OCI-LY1 (cell line): ENCODE measurements around the gene CUX1.
"Not testable (repeated sequence)": the region's sequence is repeated elsewhere in the genome, so short reads cannot be mapped to it uniquely, and the experiment has no call there.

Experiments used
- H2AFZ ChIP-seq: fragments of 200-600 bp; sonication (generic), shearing (Covaris generic); 2 replicates; pipeline ENCODE4 v1.6.0; 2014; ENCODE audit warnings: antibody characterized with exemption, mild to moderate bottlenecking, low read length
- H3F3A ChIP-seq: fragments of 200-600 bp; sonication (generic), shearing (Covaris generic); 2 replicates; pipeline ENCODE4 v1.6.0; 2014; ENCODE audit warnings: mild to moderate bottlenecking, antibody characterized with exemption, low read length, moderate library complexity; ENCODE audit not compliant: insufficient read depth
- H3K27ac ChIP-seq: fragments of 200-600 bp; sonication (generic); 2 replicates; pipeline ENCODE4 v1.5.1; 2014; ENCODE audit warnings: low read length, mixed run types, mild to moderate bottlenecking, low read depth; ENCODE audit not compliant: poor library complexity, severe bottlenecking
- H3K27me3 ChIP-seq: fragments of 200-600 bp; sonication (generic); 2 replicates; pipeline ENCODE4 v1.6.0; 2014; ENCODE audit warnings: antibody characterized with exemption, mild to moderate bottlenecking, low read length, moderate library complexity; ENCODE audit not compliant: insufficient read depth
- H3K36me3 ChIP-seq: fragments of 200-600 bp; sonication (generic); 2 replicates; pipeline ENCODE4 v1.6.1; 2014; ENCODE audit warnings: mild to moderate bottlenecking, antibody characterized with exemption, low read length, moderate library complexity, mixed read lengths; ENCODE audit not compliant: insufficient read depth
- H3K4me1 ChIP-seq: fragments of 200-600 bp; sonication (generic); 2 replicates; pipeline ENCODE4 v1.5.1; 2014; ENCODE audit warnings: mild to moderate bottlenecking, low read length, moderate library complexity; ENCODE audit not compliant: insufficient read depth, severe bottlenecking
- H3K4me2 ChIP-seq: fragments of 200-600 bp; sonication (generic), shearing (Covaris generic); 2 replicates; pipeline ENCODE4 v1.6.1; 2014; ENCODE audit warnings: low read length
- H3K4me3 ChIP-seq: fragments of 200-600 bp; sonication (generic); 2 replicates; pipeline ENCODE4 v1.5.1; 2014; ENCODE audit warnings: low read length, low read depth, mild to moderate bottlenecking, mixed read lengths; ENCODE audit not compliant: poor library complexity, severe bottlenecking
- H3K79me2 ChIP-seq: fragments of 200-600 bp; shearing (Covaris generic); 2 replicates; pipeline ENCODE4 v1.6.1; 2016; ENCODE audit warnings: mixed run types, low read length, mixed read lengths; ENCODE audit not compliant: insufficient read depth
- H3K9ac ChIP-seq: fragments of 200-600 bp; sonication (generic), shearing (Covaris generic); 2 replicates; pipeline ENCODE4 v1.6.1; 2014; ENCODE audit warnings: mild to moderate bottlenecking, low read length, mixed read lengths
- H3K9me2 ChIP-seq: fragments of 200-600 bp; sonication (generic), shearing (Covaris generic); 2 replicates; pipeline ENCODE4 v1.6.1; 2014; ENCODE audit warnings: low read depth, mild to moderate bottlenecking, low read length, mixed read lengths
- H3K9me3 ChIP-seq: fragments of 200-600 bp; shearing (Covaris generic); 2 replicates; pipeline ENCODE4 v1.6.1; 2014; ENCODE audit warnings: low read length, mixed read lengths
- H4K20me1 ChIP-seq: fragments of 200-600 bp; sonication (generic), shearing (Covaris generic); 2 replicates; pipeline ENCODE4 v1.6.0; 2016; ENCODE audit warnings: mild to moderate bottlenecking, low read length; ENCODE audit not compliant: insufficient read depth
- CTCF ChIP-seq: fragments of 200-600 bp; sonication (generic), shearing (Covaris generic); IDR thresholded peaks from 2 replicates; pipeline ENCODE4 v1.5.1; 2017; ENCODE audit warnings: mild to moderate bottlenecking, antibody characterized with exemption, low read length, moderate library complexity, mixed read lengths
- EZH2 ChIP-seq: fragments of 200-600 bp; sonication (generic), shearing (Covaris generic); IDR thresholded peaks from 2 replicates; pipeline ENCODE4 v1.8.0; 2017; ENCODE audit warnings: borderline replicate concordance, mixed run types, mild to moderate bottlenecking, antibody characterized with exemption, low read length, moderate library complexity, mixed read lengths

CUX1 gene

GRCh38 chr7:101829821-101830220, 12.4 kb downstream of the CUX1 start:
- Histone ChIP-seq H3K27ac (no peak overlapping the region), H3K9ac (no peak overlapping the region), H3K9me2 (no peaks in the 10 kb centered on the region), H4K20me1 (no peaks in the 10 kb centered on the region), H3K4me2 (no peak overlapping the region), H3K4me3 (no peak overlapping the region), H3K36me3 (peaks cover 71% of the 10 kb centered on the region), H3F3A (no peaks in the 10 kb centered on the region), H3K27me3 (no peaks in the 10 kb centered on the region), H3K4me1 (peaks cover 67% of the 10 kb centered on the region), H3K79me2 (peaks cover 100% of the 10 kb centered on the region), H3K9me3 (no peaks in the 10 kb centered on the region), H2AFZ (no peak overlapping the region)
- no peak for TF ChIP-seq CTCF
- TF ChIP-seq EZH2 = no peak

GRCh38 chr7:101831396-101831795, 14.0 kb downstream of the CUX1 start:
- peaks cover 65% of the 10 kb centered on the region for H3K4me1 ChIP-seq
- H3K4me2 ChIP-seq, H3K9me2 ChIP-seq, H2AFZ ChIP-seq, H3K27ac ChIP-seq, H4K20me1 ChIP-seq, H3K9ac ChIP-seq, H3F3A ChIP-seq, H3K9me3 ChIP-seq, H3K27me3 ChIP-seq, H3K4me3 ChIP-seq: not testable (repeated sequence)
- peaks cover 67% of the 10 kb centered on the region for H3K36me3 ChIP-seq
- H3K79me2 ChIP-seq = peaks cover 100% of the 10 kb centered on the region

- H3K4me2 ChIP-seq = no peak overlapping the region
- H3K36me3 ChIP-seq = peaks cover 65% of the 10 kb centered on the region
- no peaks in the 10 kb centered on the region; the same call in 1 of the 2 replicates for H4K20me1 ChIP-seq
- no peak overlapping the region for H3K4me3 ChIP-seq
- H3K4me1 ChIP-seq = peaks cover 65% of the 10 kb centered on the region
- H3K9me3 ChIP-seq = no peaks in the 10 kb centered on the region
- H2AFZ ChIP-seq = no peak overlapping the region
- no peak for TF ChIP-seq CTCF
- TF ChIP-seq EZH2 = no peak
- H3F3A ChIP-seq = no peaks in the 10 kb centered on the region
- no peak overlapping the region for H3K27ac ChIP-seq
- peaks cover 100% of the 10 kb centered on the region for H3K79me2 ChIP-seq
- H3K9ac ChIP-seq = no peak overlapping the region
- H3K27me3 ChIP-seq = no peaks in the 10 kb centered on the region
- H3K9me2 ChIP-seq = no peaks in the 10 kb centered on the region
Observed at GRCh38 chr7:101832205-101832631, 14.8 kb downstream of the CUX1 start.

GRCh38 chr7:101832685-101833375, 15.4 kb downstream of the CUX1 start:
- peaks cover 100% of the 10 kb centered on the region for H3K79me2 ChIP-seq
- H3K9me2 ChIP-seq = no peaks in the 10 kb centered on the region
- H3K4me3 ChIP-seq = no peak overlapping the region
- no peak overlapping the region for H2AFZ ChIP-seq
- H3K27me3 ChIP-seq = no peaks in the 10 kb centered on the region
- TF ChIP-seq EZH2 = no peak
- TF ChIP-seq CTCF = no peak
- no peak overlapping the region for H3K27ac ChIP-seq
- H3K9ac ChIP-seq = no peak overlapping the region
- no peak overlapping the region for H3K4me2 ChIP-seq
- H3K36me3 ChIP-seq = peaks cover 58% of the 10 kb centered on the region
- H3F3A ChIP-seq = no peaks in the 10 kb centered on the region
- no peaks in the 10 kb centered on the region; the same call in 1 of the 2 replicates for H4K20me1 ChIP-seq
- H3K4me1 ChIP-seq = peaks cover 65% of the 10 kb centered on the region
- H3K9me3 ChIP-seq = no peaks in the 10 kb centered on the region
